Panc1 (cell line): ENCODE results near the gene MEF2D. TPM values are rescaled to one million over a fixed set of nuclear protein-coding genes. Genes with fewer than 3 reads are reported as not detected.

Source experiments
- ATAC-seq: fragments of 200-7000 bp; cut with Tn5 transposase; 2 replicates; pipeline ENCODE4 v1.9.1; 2020; ENCODE audit warnings: mild to moderate bottlenecking, moderate library complexity
- BruUV-seq: library from RNA; stranded (reverse); fragments of 400-500 nt; replicated peaks from 2 replicates; lab custom pipeline; 2021; lab: Mats Ljungman, UMichigan
- CTCF ChIA-PET: fragments of 300-600 bp; sonication (Branson Sonifier 250); formaldehyde crosslinking; loops from one replicate; lab custom pipeline; 2022; ENCODE audit warnings: antibody characterized with exemption; lab: Charles Lee
- POLR2A ChIA-PET: fragments of 300-600 bp; sonication (Branson Sonifier 250); formaldehyde crosslinking; loops from one replicate; lab custom pipeline; 2022; ENCODE audit warnings: antibody characterized with exemption; lab: Charles Lee
- DNase-seq: peaks from one replicate; pipeline ENCODE4 v3.0.0-alpha.2; 2010; ENCODE audit warnings: low read depth, low spot score
- H3K27ac ChIP-seq: 2 replicates; pipeline ENCODE4 v1.5.1; 2011; ENCODE audit warnings: mild to moderate bottlenecking, low read length, inconsistent platforms
- H3K27me3 ChIP-seq: fragments of 200-500 bp; sonication (Bioruptor generic); 2 replicates; pipeline ENCODE4 v1.6.0; 2014; ENCODE audit warnings: low read length, inconsistent platforms; ENCODE audit not compliant: control insufficient read depth, insufficient read depth
- H3K36me3 ChIP-seq: fragments of 200-500 bp; sonication (Bioruptor generic); 2 replicates; pipeline ENCODE4 v1.5.1; 2014; ENCODE audit warnings: inconsistent platforms, mild to moderate bottlenecking, low read length, moderate library complexity; ENCODE audit not compliant: control insufficient read depth, insufficient read depth
- H3K4me1 ChIP-seq: 2 replicates; pipeline ENCODE4 v1.5.1; 2011; ENCODE audit warnings: inconsistent platforms, mild to moderate bottlenecking, low read length, moderate library complexity; ENCODE audit not compliant: control insufficient read depth, insufficient read depth
- H3K4me3 ChIP-seq, 2 experiments: 2 replicates each; pipeline ENCODE4 v1.5.1; 2011 to 2012; ENCODE audit warnings: low read depth in 2 of 2, low read length in 2 of 2, mild to moderate bottlenecking in 2 of 2, inconsistent platforms in 1 of 2, moderate library complexity in 1 of 2
- H3K9me3 ChIP-seq: fragments of 200-500 bp; sonication (Bioruptor generic); 2 replicates; pipeline ENCODE4 v1.5.1; 2014; ENCODE audit warnings: low read depth, mild to moderate bottlenecking, inconsistent platforms, low read length, moderate library complexity; ENCODE audit not compliant: control insufficient read depth, insufficient read depth
- POLR2AphosphoS5 ChIP-seq: IDR thresholded peaks from 2 replicates; pipeline ENCODE4 v1.6.1; 2012; ENCODE audit warnings: mild to moderate bottlenecking, low read depth, low read length, moderate library complexity
- REST ChIP-seq, 2 experiments: IDR thresholded peaks; 2 replicates each; pipeline ENCODE4 v1.6.1; 2011 to 2012; ENCODE audit warnings: low read depth in 2 of 2, control low read depth in 1 of 2, low read length in 1 of 2, mild to moderate bottlenecking in 1 of 2, moderate library complexity in 1 of 2; ENCODE audit not compliant: insufficient read depth in 1 of 2
- SIN3A ChIP-seq: IDR thresholded peaks from 2 replicates; pipeline ENCODE4 v1.6.1; 2012; ENCODE audit warnings: low read depth, mild to moderate bottlenecking, low read length, moderate library complexity, borderline replicate concordance; ENCODE audit not compliant: insufficient read depth
- TCF7L2 ChIP-seq: IDR thresholded peaks from 2 replicates; pipeline ENCODE4 v1.6.1; 2011; ENCODE audit warnings: mild to moderate bottlenecking, low read depth, low read length, inconsistent platforms
- in situ Hi-C: cut with HindIII; loops from 2 replicates; pipeline ENCODE4 v1.10.0; 2016; ENCODE audit warnings: low sequenced_read_pairs, low pct_unique_long_range_greater_than_20kb
- intact Hi-C: fragments of 100-400 bp; cut with micrococcal nuclease; formaldehyde crosslinking; loops from one replicate; pipeline ENCODE4 v1.10.0; 2022; ENCODE audit not compliant: unreplicated experiment
- total RNA-seq: library from RNA; stranded (reverse); gene quantifications from one replicate; pipeline ENCODE4 v1.2.1, GENCODE V29; 2021; ENCODE audit not compliant: unreplicated experiment
- TF ChIP-seq, protein P1 (sequence below): fragments of 450-650 bp; IDR thresholded peaks from 2 replicates; pipeline ENCODE4 v1.5.1; 2017; ENCODE audit warnings: mild to moderate bottlenecking

MEF2D gene
- total RNA-seq, 1 experiment from 2014 or later: 30.9 TPM

GRCh38 chr1:156527584-156527983, 27.0 kb upstream of the MEF2D start:
- no TSS peak for BruUV-seq
- ChIA-PET CTCF (no interaction called here), POLR2A (no interaction called here)
- TF ChIP-seq POLR2AphosphoS5: no peak
- no peak for TF ChIP-seq REST (IDR thresholded peaks at IDR 0.05; ENCODE audit: insufficient read depth in 1 of 2, low read depth in 2 of 2, low read length in 1 of 2)
- TF ChIP-seq SIN3A: no peak
- TF ChIP-seq TCF7L2: no peak
- TF ChIP-seq, protein P1, sequence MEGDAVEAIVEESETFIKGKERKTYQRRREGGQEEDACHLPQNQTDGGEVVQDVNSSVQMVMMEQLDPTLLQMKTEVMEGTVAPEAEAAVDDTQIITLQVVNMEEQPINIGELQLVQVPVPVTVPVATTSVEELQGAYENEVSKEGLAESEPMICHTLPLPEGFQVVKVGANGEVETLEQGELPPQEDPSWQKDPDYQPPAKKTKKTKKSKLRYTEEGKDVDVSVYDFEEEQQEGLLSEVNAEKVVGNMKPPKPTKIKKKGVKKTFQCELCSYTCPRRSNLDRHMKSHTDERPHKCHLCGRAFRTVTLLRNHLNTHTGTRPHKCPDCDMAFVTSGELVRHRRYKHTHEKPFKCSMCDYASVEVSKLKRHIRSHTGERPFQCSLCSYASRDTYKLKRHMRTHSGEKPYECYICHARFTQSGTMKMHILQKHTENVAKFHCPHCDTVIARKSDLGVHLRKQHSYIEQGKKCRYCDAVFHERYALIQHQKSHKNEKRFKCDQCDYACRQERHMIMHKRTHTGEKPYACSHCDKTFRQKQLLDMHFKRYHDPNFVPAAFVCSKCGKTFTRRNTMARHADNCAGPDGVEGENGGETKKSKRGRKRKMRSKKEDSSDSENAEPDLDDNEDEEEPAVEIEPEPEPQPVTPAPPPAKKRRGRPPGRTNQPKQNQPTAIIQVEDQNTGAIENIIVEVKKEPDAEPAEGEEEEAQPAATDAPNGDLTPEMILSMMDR: no peak
- Histone ChIP-seq H3K9me3 (no peaks in the 10 kb centered on the region), H3K27me3 (no peaks in the 10 kb centered on the region), H3K4me1 (no peaks in the 10 kb centered on the region), H3K27ac (no peak overlapping the region), H3K36me3 (no peaks in the 10 kb centered on the region), H3K4me3 (no peak overlapping the region)
- DNase-seq (no peak), ATAC-seq (no peak)
- intact Hi-C loops: loop anchor here (10.0 kb wide), 1 partner anchor 63 kb away; no protein-coding TSS in a partner anchor
- in situ Hi-C loops: no loop called here

DNA sequence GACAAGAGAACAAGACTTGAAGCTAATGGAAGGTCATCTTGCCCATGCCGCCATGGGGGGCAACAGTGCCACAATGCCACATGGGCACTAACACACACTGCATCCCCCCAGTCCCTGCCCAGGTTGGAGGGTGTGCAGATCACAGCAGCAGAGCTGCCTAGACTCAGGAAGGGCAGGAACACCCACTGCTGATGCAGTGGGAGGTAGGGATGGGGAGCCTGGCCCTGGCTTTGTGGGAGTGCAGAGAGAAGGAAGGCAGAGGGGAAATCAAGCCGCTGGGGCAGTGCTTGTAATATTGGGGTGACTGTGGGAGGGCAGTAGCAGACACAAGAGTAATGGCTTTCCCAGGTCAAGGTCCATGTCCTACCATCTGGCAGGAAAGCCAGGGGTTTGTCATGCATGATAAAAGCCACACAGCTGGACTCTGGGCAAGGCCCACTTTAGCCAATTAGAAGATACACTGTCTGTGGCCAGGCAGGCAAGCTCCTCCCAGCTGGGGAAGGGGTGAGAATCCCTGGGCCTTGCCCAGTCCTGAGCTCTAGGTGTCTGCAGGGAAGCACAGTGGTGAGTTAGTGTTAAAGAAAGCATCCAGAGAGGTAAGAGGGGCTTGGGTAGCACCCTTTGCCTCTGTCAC, 25.4 kb upstream of the MEF2D start:
- ChIA-PET CTCF (no interaction called here), POLR2A (no interaction called here)
- ATAC-seq: no peak
- BruUV-seq: no TSS peak
- Histone ChIP-seq H3K36me3 (no peaks in the 10 kb centered on the region), H3K27ac (no peak overlapping the region), H3K9me3 (no peaks in the 10 kb centered on the region), H3K4me1 (no peaks in the 10 kb centered on the region), H3K4me3 (no peak overlapping the region), H3K27me3 (no peaks in the 10 kb centered on the region)
- DNase-seq: no peak
- no peak for TF ChIP-seq TCF7L2
- no peak for TF ChIP-seq POLR2AphosphoS5
- no peak for TF ChIP-seq REST (IDR thresholded peaks at IDR 0.05; ENCODE audit: insufficient read depth in 1 of 2, low read depth in 2 of 2, low read length in 1 of 2)
- TF ChIP-seq, protein P1: no peak
- no peak for TF ChIP-seq SIN3A
- intact Hi-C loops (loop anchor here (10.0 kb wide), 1 partner anchor 61 kb away; no protein-coding TSS in a partner anchor), in situ Hi-C loops (no loop called here)
